Adrenal gland (tissue), 5 donors: ENCODE data around the gene FCRLA.

Experiments used
- CTCF ChIP-seq, 6 experiments: fragments of 450-650 bp in 4 of 6; fragments of 200-600 bp in 2 of 6; sonication (generic) in 1 of 6; IDR thresholded peaks; 1 replicate in 5 of 6; 2 replicates in 1 of 6; pipeline versions ENCODE4 v1.5.1 to v1.8.0; 2016 to 2021; ENCODE audit warnings: antibody characterized with exemption in 6 of 6, mild to moderate bottlenecking in 2 of 6, moderate library complexity in 1 of 6
- POLR2A ChIP-seq, 2 donors: fragments of 450-650 bp; IDR thresholded peaks; one replicate each; pipeline ENCODE4 v1.6.1; 2017; ENCODE audit warnings: antibody characterized with exemption in 2 of 2, mild to moderate bottlenecking in 2 of 2, moderate library complexity in 1 of 2
- donor health status: DM: no; HTN: no; CAD: no.

- TF ChIP-seq CTCF (IDR thresholded peaks at IDR 0.05) (no peak), POLR2A (IDR thresholded peaks at IDR 0.05) (no peak)
Observed at GRCh38 chr1:161719325-161719611, 12.2 kb downstream of the FCRLA start.
